Thymus (tissue), 14 donors: Measurements from ENCODE around the gene ATP10B. TPM values are rescaled to one million over a fixed set of nuclear protein-coding genes. Genes with fewer than 3 reads are reported as not detected.
"Not testable (repeated sequence)": the region's sequence is repeated elsewhere in the genome, so short reads cannot be mapped to it uniquely, and the experiment has no call there.

Experiments used
- DNase-seq, 9 donors: peaks; one replicate each; pipeline ENCODE4 v3.0.0-alpha.2; 2013; ENCODE audit warnings: low spot score in 9 of 9, low read depth in 6 of 9, missing footprints in 1 of 9
- H3K27ac ChIP-seq, 2 donors: one replicate each; pipeline ENCODE4 v1.5.1; 2013; ENCODE audit warnings: control low read depth in 1 of 2, low read depth in 1 of 2, low read length in 1 of 2, mild to moderate bottlenecking in 1 of 2, moderate library complexity in 1 of 2
- H3K27me3 ChIP-seq, 2 donors: one replicate each; pipeline ENCODE4 v1.5.1; 2013; ENCODE audit warnings: low read length in 1 of 2; ENCODE audit not compliant: control insufficient read depth in 2 of 2, insufficient read depth in 1 of 2
- H3K36me3 ChIP-seq, 2 donors: one replicate each; pipeline ENCODE4 v1.5.1; 2013; ENCODE audit warnings: low read length in 1 of 2, mild to moderate bottlenecking in 1 of 2, moderate library complexity in 1 of 2; ENCODE audit not compliant: control insufficient read depth in 2 of 2, insufficient read depth in 2 of 2
- H3K4me1 ChIP-seq, 2 donors: one replicate each; pipeline ENCODE4 v1.5.1; 2013; ENCODE audit warnings: low read length in 2 of 2; ENCODE audit not compliant: control insufficient read depth in 2 of 2, insufficient read depth in 2 of 2
- H3K4me3 ChIP-seq, 2 donors: one replicate each; pipeline ENCODE4 v1.5.1; 2013; ENCODE audit warnings: low read length in 2 of 2, control low read depth in 1 of 2, mild to moderate bottlenecking in 1 of 2
- H3K9me3 ChIP-seq, 2 donors: one replicate each; pipeline ENCODE4 v1.5.1; 2013; ENCODE audit warnings: low read length in 1 of 2, mild to moderate bottlenecking in 1 of 2; ENCODE audit not compliant: control insufficient read depth in 2 of 2, insufficient read depth in 1 of 2
- WGBS: extraction: QIAGEN DNeasy Blood & Tissue Kit; methylation state at CpG from one replicate; pipeline ENCODE4 v1.1.7; 2013; 5-methylcytosine and 5-hydroxymethylcytosine counted together
- long read RNA-seq, 10 donors: transcript quantifications; one replicate each; lab custom pipeline, GENCODE V29; 2026
- polyA plus RNA-seq: library from polyadenylated mRNA; stranded (reverse); fragments of 200-250 nt; gene quantifications from one replicate; pipeline ENCODE4 v1.2.3, GENCODE V29; 2013
- total RNA-seq: library from RNA; stranded (reverse); fragments of 120-200 nt; gene quantifications from one replicate; pipeline ENCODE4 v1.2.4, GENCODE V29; 2013
- donor health status: healthy.

Gene ATP10B
- total RNA-seq (10.1 TPM), polyA plus RNA-seq (2.6 TPM)
- long read RNA-seq, donor 1 = 0 reads
- long read RNA-seq, donor 2 = 0 reads
- long read RNA-seq, donor 3, partial matches to known transcripts = 6 of 6 reads
- long read RNA-seq, donor 3, other reads (novel, unspliced or antisense) = 0 of 6 reads
- long read RNA-seq, donor 4 = 0 reads
- long read RNA-seq, donor 5 = 0 reads
- long read RNA-seq, donor 6, partial matches to known transcripts = 6 of 6 reads
- long read RNA-seq, donor 6, other reads (novel, unspliced or antisense) = 0 of 6 reads
- long read RNA-seq, donor 7 = 0 reads
- long read RNA-seq, donor 8, partial matches to known transcripts = 6 of 6 reads
- long read RNA-seq, donor 8, other reads (novel, unspliced or antisense) = 0 of 6 reads
- long read RNA-seq, donor 9 = 0 reads
- long read RNA-seq, donor 10 = 0 reads

GRCh38 chr5:160852049-160852448 lies at the start of gene ATP10B:
Gene ATP10B, minus strand, starts transcription at chr5:160852211. Its CDS starts 164,137 bp downstream, at chr5:160688074.
- H3K27ac ChIP-seq = no peak within 1 kb of the TSS
- no peak for DNase-seq
- H3K9me3 ChIP-seq = no peaks in the 10 kb centered on the region
- H3K4me1 ChIP-seq = no peaks in the 10 kb centered on the region
- no peaks in the 10 kb centered on the region for H3K27me3 ChIP-seq
- no peak within 1 kb of the TSS for H3K4me3 ChIP-seq
- WGBS = 82% methylated on average over 4 of the region's 4 CpGs
- no peaks in the 10 kb centered on the region for H3K36me3 ChIP-seq

GRCh38 chr5:160901656-160902055 lies 49.6 kb upstream of the ATP10B start:
- 92% methylated on average over 1 of the region's 1 CpG for WGBS
- Histone ChIP-seq H3K36me3 (no peaks in the 10 kb centered on the region), H3K27ac (no peak overlapping the region), H3K27me3 (no peaks in the 10 kb centered on the region), H3K4me1 (no peaks in the 10 kb centered on the region), H3K4me3 (no peak overlapping the region), H3K9me3 (no peaks in the 10 kb centered on the region)
- no peak for DNase-seq

- 68% methylated on average over 4 of the region's 4 CpGs for WGBS
- Histone ChIP-seq H3K9me3 (no peaks in the 10 kb centered on the region), H3K36me3 (no peaks in the 10 kb centered on the region), H3K27ac (no peak overlapping the region), H3K27me3 (no peaks in the 10 kb centered on the region), H3K4me3 (no peak overlapping the region), H3K4me1 (no peaks in the 10 kb centered on the region)
- no peak for DNase-seq
Observed at GRCh38 chr5:160899735-160900134, 47.7 kb upstream of the ATP10B start.

- not testable (repeated sequence) for H3K27me3 ChIP-seq, H3K27ac ChIP-seq, DNase-seq, H3K4me1 ChIP-seq, H3K4me3 ChIP-seq, H3K9me3 ChIP-seq, H3K36me3 ChIP-seq
- whole genome bisulfite sequencing = 95% methylated on average over 6 of the region's 6 CpGs
Observed at GRCh38 chr5:160893180-160893964, 41.4 kb upstream of the ATP10B start.

- no peak overlapping the region for H3K27ac ChIP-seq
- H3K27me3 ChIP-seq = no peaks in the 10 kb centered on the region
- DNase-seq = no peak
- H3K4me1 ChIP-seq = no peaks in the 10 kb centered on the region
- no peaks in the 10 kb centered on the region for H3K9me3 ChIP-seq
- 88% methylated on average over 3 of the region's 3 CpGs for WGBS
- no peak overlapping the region for H3K4me3 ChIP-seq
- no peaks in the 10 kb centered on the region for H3K36me3 ChIP-seq
Observed at GRCh38 chr5:160887780-160888179, 35.8 kb upstream of the ATP10B start.

- H3K9me3 ChIP-seq, H3K36me3 ChIP-seq, H3K4me1 ChIP-seq, H3K27me3 ChIP-seq, H3K27ac ChIP-seq, DNase-seq, H3K4me3 ChIP-seq: not testable (repeated sequence)
- WGBS = 37% methylated on average over 19 of the region's 21 CpGs
Observed at GRCh38 chr5:160873560-160874200, 21.7 kb upstream of the ATP10B start.

- no peaks in the 10 kb centered on the region for H3K36me3 ChIP-seq
- H3K4me1 ChIP-seq = no peaks in the 10 kb centered on the region
- DNase-seq = no peak
- no peak overlapping the region for H3K27ac ChIP-seq
- WGBS = 66% methylated on average over 4 of the region's 4 CpGs
- no peaks in the 10 kb centered on the region for H3K27me3 ChIP-seq
- no peak overlapping the region for H3K4me3 ChIP-seq
- peaks cover 0 to 3% of the 10 kb centered on the region in 2 donors for H3K9me3 ChIP-seq
Observed at GRCh38 chr5:160869989-160870521, 18.0 kb upstream of the ATP10B start.

- Histone ChIP-seq H3K27me3 (no peaks in the 10 kb centered on the region), H3K4me1 (no peaks in the 10 kb centered on the region), H3K36me3 (no peaks in the 10 kb centered on the region), H3K27ac (no peak overlapping the region), H3K4me3 (no peak overlapping the region), H3K9me3 (no peaks in the 10 kb centered on the region)
- DNase-seq = no peak
- 97% methylated on average over 6 of the region's 6 CpGs for WGBS
Observed at GRCh38 chr5:160867976-160868375, 16.0 kb upstream of the ATP10B start.

- no peaks in the 10 kb centered on the region for H3K36me3 ChIP-seq
- no peaks in the 10 kb centered on the region for H3K9me3 ChIP-seq
- H3K27ac ChIP-seq = no peak overlapping the region
- WGBS = 92% methylated on average over 2 of the region's 2 CpGs
- no peak overlapping the region for H3K4me3 ChIP-seq
- no peak for DNase-seq
- no peaks in the 10 kb centered on the region for H3K27me3 ChIP-seq
- no peaks in the 10 kb centered on the region for H3K4me1 ChIP-seq
Observed at GRCh38 chr5:160851451-160851850, 560 bp downstream of the ATP10B start.
